Fibroblast of lung (primary cell): ENCODE data around the gene SGTA.

Source experiments
- CTCF ChIP-seq, 2 donors: IDR thresholded peaks in 1 of 2; conservative IDR thresholded peaks in 1 of 2; 1 replicate in 1 of 2; 2 replicates in 1 of 2; pipeline ENCODE4 v1.5.1; 2011 to 2012; ENCODE audit warnings: low read length in 2 of 2, control low read depth in 1 of 2, inconsistent platforms in 1 of 2, low read depth in 1 of 2, mild to moderate bottlenecking in 1 of 2
- EZH2 ChIP-seq: IDR thresholded peaks from 2 replicates; pipeline ENCODE4 v1.5.1; 2012; ENCODE audit warnings: low read length, control low read depth, mild to moderate bottlenecking; ENCODE audit errors: missing control alignments

GRCh38 chr19:2769218-2769617, 13.9 kb downstream of the SGTA start:
- no peak for TF ChIP-seq CTCF (conservative IDR thresholded peaks at IDR 0.05 in 1 of 2, IDR thresholded peaks at IDR 0.05 in 1 of 2; ENCODE audit: low read depth in 1 of 2, low read length in 2 of 2)
- no peak for TF ChIP-seq EZH2
